Measurements from ENCODE around the gene ABCG1.

The ABCG1 gene

GRCh38 chr21:42341776-42342542 is 123.0 kb downstream of the ABCG1 start:
- TF ChIP-seq GATA1 (IDR thresholded peaks at IDR 0.05; ENCODE audit: low read depth, low read length) (no peak), POLR2A (IDR thresholded peaks at IDR 0.05; ENCODE audit: low read length) (no peak)
- DNase-seq: no peak

GRCh38 chr21:42343101-42343500 is 124.2 kb downstream of the ABCG1 start:
- DNase-seq: no peak
- TF ChIP-seq POLR2A (IDR thresholded peaks at IDR 0.05; ENCODE audit: low read length) (no peak), GATA1 (IDR thresholded peaks at IDR 0.05; ENCODE audit: low read depth, low read length) (no peak)

DNA sequence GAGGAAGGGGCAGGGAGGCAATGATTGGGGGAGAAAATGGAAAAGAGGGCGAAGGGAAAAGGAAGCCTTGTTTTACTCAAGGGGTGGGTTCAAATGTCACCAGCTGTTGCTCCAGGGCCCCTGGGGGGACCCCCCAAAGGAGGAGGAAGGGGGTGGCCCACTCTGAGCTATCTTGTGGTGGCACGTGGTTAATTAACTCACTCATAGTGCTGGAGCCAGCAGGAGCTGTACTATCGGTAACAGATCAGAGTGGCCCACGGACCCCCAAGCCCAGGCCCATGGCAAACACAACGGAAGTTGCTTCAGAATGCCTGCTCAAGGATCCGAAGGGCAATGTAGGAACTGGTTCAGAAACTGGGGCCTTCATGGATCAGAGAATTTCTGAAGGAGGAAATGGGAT is 124.6 kb downstream of the ABCG1 start:
- DNase-seq: no peak
- TF ChIP-seq POLR2A (IDR thresholded peaks at IDR 0.05; ENCODE audit: low read length): no peak
- no peak for TF ChIP-seq GATA1 (IDR thresholded peaks at IDR 0.05; ENCODE audit: low read depth, low read length)

DNA sequence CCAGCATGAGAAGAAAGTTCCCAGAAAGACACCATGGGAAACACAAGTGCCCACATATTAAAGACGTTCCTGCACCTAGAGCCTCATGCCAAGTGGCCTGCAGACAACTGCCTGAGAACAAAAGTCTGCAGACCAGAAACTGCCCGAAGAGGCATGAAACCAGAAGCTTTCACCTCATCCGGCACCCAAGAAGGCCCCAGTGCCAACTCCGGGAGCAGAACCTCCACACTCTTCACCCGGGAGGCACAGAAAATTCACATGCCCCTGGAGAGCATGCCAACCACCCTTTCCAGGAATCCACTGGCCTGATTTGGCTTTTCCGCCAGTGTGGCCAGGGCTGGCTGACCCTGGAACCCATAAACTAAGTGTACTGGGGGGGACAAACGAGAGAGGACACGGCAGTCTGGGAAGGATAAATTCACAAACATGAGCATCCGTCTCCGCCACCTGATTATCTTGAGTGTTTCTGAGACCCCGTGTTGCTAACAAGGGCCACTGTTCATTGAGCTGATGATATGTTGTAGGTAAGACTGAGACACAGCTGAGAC is 125.1 kb downstream of the ABCG1 start:
- DNase-seq: no peak
- TF ChIP-seq GATA1 (IDR thresholded peaks at IDR 0.05; ENCODE audit: low read depth, low read length): no peak
- TF ChIP-seq POLR2A (IDR thresholded peaks at IDR 0.05; ENCODE audit: low read length): no peak

GRCh38 chr21:42344631-42345030 is 125.7 kb downstream of the ABCG1 start:
- TF ChIP-seq POLR2A (IDR thresholded peaks at IDR 0.05; ENCODE audit: low read length) (no peak), GATA1 (IDR thresholded peaks at IDR 0.05; ENCODE audit: low read depth, low read length) (no peak)
- DNase-seq: no peak

DNA sequence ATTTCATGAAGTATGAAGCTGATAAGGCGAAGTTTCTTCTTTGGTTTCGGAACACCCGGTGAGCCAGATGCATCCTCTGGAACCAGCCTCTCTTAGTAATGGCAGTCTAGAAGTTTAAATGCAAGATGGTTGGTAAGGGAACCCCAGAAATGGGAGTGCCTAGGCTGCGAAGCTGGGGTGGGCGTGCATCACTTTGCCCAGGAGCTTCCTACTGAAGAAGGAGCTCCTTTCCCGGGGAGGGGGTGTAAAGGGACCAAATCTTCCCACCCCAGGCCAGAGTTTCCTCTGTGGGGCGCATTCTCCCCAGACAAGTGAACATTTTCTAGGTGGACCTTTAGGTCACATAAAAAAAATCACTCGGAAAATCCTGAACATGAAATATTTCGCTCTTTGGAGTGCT is 127.5 kb downstream of the ABCG1 start:
- DNase-seq: no peak

More for the DNA sequence above, 127.5 kb downstream of the ABCG1 start:
- TF ChIP-seq GATA1 (IDR thresholded peaks at IDR 0.05; ENCODE audit: low read depth, low read length) (no peak), POLR2A (IDR thresholded peaks at IDR 0.05; ENCODE audit: low read length) (no peak)
